Panc1 (cell line): ENCODE results near the gene ARHGAP31. TPM values are rescaled to one million over a fixed set of nuclear protein-coding genes. Genes with fewer than 3 reads are reported as not detected.

Experiments used
- ATAC-seq: fragments of 200-7000 bp; cut with Tn5 transposase; 2 replicates; pipeline ENCODE4 v1.9.1; 2020; ENCODE audit warnings: mild to moderate bottlenecking, moderate library complexity
- BruUV-seq: library from RNA; stranded (reverse); fragments of 400-500 nt; replicated peaks from 2 replicates; lab custom pipeline; 2021; lab: Mats Ljungman, UMichigan
- CTCF ChIA-PET: fragments of 300-600 bp; sonication (Branson Sonifier 250); formaldehyde crosslinking; loops from one replicate; lab custom pipeline; 2022; ENCODE audit warnings: antibody characterized with exemption; lab: Charles Lee
- POLR2A ChIA-PET: fragments of 300-600 bp; sonication (Branson Sonifier 250); formaldehyde crosslinking; loops from one replicate; lab custom pipeline; 2022; ENCODE audit warnings: antibody characterized with exemption; lab: Charles Lee
- DNase-seq: peaks from one replicate; pipeline ENCODE4 v3.0.0-alpha.2; 2010; ENCODE audit warnings: low read depth, low spot score
- H3K27ac ChIP-seq: 2 replicates; pipeline ENCODE4 v1.5.1; 2011; ENCODE audit warnings: mild to moderate bottlenecking, low read length, inconsistent platforms
- H3K27me3 ChIP-seq: fragments of 200-500 bp; sonication (Bioruptor generic); 2 replicates; pipeline ENCODE4 v1.6.0; 2014; ENCODE audit warnings: low read length, inconsistent platforms; ENCODE audit not compliant: control insufficient read depth, insufficient read depth
- H3K36me3 ChIP-seq: fragments of 200-500 bp; sonication (Bioruptor generic); 2 replicates; pipeline ENCODE4 v1.5.1; 2014; ENCODE audit warnings: inconsistent platforms, mild to moderate bottlenecking, low read length, moderate library complexity; ENCODE audit not compliant: control insufficient read depth, insufficient read depth
- H3K4me1 ChIP-seq: 2 replicates; pipeline ENCODE4 v1.5.1; 2011; ENCODE audit warnings: inconsistent platforms, mild to moderate bottlenecking, low read length, moderate library complexity; ENCODE audit not compliant: control insufficient read depth, insufficient read depth
- H3K4me3 ChIP-seq, 2 experiments: 2 replicates each; pipeline ENCODE4 v1.5.1; 2011 to 2012; ENCODE audit warnings: low read depth in 2 of 2, low read length in 2 of 2, mild to moderate bottlenecking in 2 of 2, inconsistent platforms in 1 of 2, moderate library complexity in 1 of 2
- H3K9me3 ChIP-seq: fragments of 200-500 bp; sonication (Bioruptor generic); 2 replicates; pipeline ENCODE4 v1.5.1; 2014; ENCODE audit warnings: low read depth, mild to moderate bottlenecking, inconsistent platforms, low read length, moderate library complexity; ENCODE audit not compliant: control insufficient read depth, insufficient read depth
- CTCF ChIP-seq: fragments of 450-650 bp; IDR thresholded peaks from 2 replicates; pipeline ENCODE4 v1.5.1; 2017; ENCODE audit warnings: mild to moderate bottlenecking
- POLR2AphosphoS5 ChIP-seq: IDR thresholded peaks from 2 replicates; pipeline ENCODE4 v1.6.1; 2012; ENCODE audit warnings: mild to moderate bottlenecking, low read depth, low read length, moderate library complexity
- REST ChIP-seq, 2 experiments: IDR thresholded peaks; 2 replicates each; pipeline ENCODE4 v1.6.1; 2011 to 2012; ENCODE audit warnings: low read depth in 2 of 2, control low read depth in 1 of 2, low read length in 1 of 2, mild to moderate bottlenecking in 1 of 2, moderate library complexity in 1 of 2; ENCODE audit not compliant: insufficient read depth in 1 of 2
- SIN3A ChIP-seq: IDR thresholded peaks from 2 replicates; pipeline ENCODE4 v1.6.1; 2012; ENCODE audit warnings: low read depth, mild to moderate bottlenecking, low read length, moderate library complexity, borderline replicate concordance; ENCODE audit not compliant: insufficient read depth
- TCF7L2 ChIP-seq: IDR thresholded peaks from 2 replicates; pipeline ENCODE4 v1.6.1; 2011; ENCODE audit warnings: mild to moderate bottlenecking, low read depth, low read length, inconsistent platforms
- in situ Hi-C: cut with HindIII; loops from 2 replicates; pipeline ENCODE4 v1.10.0; 2016; ENCODE audit warnings: low sequenced_read_pairs, low pct_unique_long_range_greater_than_20kb
- intact Hi-C: fragments of 100-400 bp; cut with micrococcal nuclease; formaldehyde crosslinking; loops from one replicate; pipeline ENCODE4 v1.10.0; 2022; ENCODE audit not compliant: unreplicated experiment
- total RNA-seq: library from RNA; stranded (reverse); gene quantifications from one replicate; pipeline ENCODE4 v1.2.1, GENCODE V29; 2021; ENCODE audit not compliant: unreplicated experiment

ARHGAP31 gene
- total RNA-seq, 1 experiment from 2014 or later, result 7.6 TPM

- peaks cover 4% of the 10 kb centered on the region; the same call in 1 of the 2 replicates for H3K9me3 ChIP-seq
- ChIA-PET POLR2A (no interaction called here), CTCF (no interaction called here)
- TF ChIP-seq REST (IDR thresholded peaks at IDR 0.05; ENCODE audit: insufficient read depth in 1 of 2, low read depth in 2 of 2, low read length in 1 of 2) (no peak), TCF7L2 (no peak), CTCF (no peak), SIN3A (no peak), POLR2AphosphoS5 (no peak)
- no peak overlapping the region for H3K27ac ChIP-seq
- H3K4me3 ChIP-seq, result no peak overlapping the region
- no TSS peak for BruUV-seq
- DNase-seq, result no peak
- no peaks in the 10 kb centered on the region; the same call in 1 of the 2 replicates for H3K27me3 ChIP-seq
- in situ Hi-C loops, result no loop called here
- H3K4me1 ChIP-seq, result peaks cover 8% of the 10 kb centered on the region
- no peaks in the 10 kb centered on the region for H3K36me3 ChIP-seq
- intact Hi-C loops, result no loop called here
- ATAC-seq, result no peak
These were observed 4.8 kb upstream of the ARHGAP31 start for GRCh38 chr3:119289404-119289770.

- Histone ChIP-seq H3K4me3 (no peak overlapping the region), H3K4me1 (peaks cover 8% of the 10 kb centered on the region), H3K27me3 (no peaks in the 10 kb centered on the region; the same call in 1 of the 2 replicates), H3K27ac (no peak overlapping the region), H3K9me3 (peaks cover 4% of the 10 kb centered on the region; the same call in 1 of the 2 replicates), H3K36me3 (no peaks in the 10 kb centered on the region)
- no peak for ATAC-seq
- DNase-seq, result no peak
- CTCF ChIA-PET, result interaction anchor here (0.6 kb wide), 1 partner anchor 266 kb away, joined by 3 read pairs; no protein-coding TSS in a partner anchor
- TF ChIP-seq REST (IDR thresholded peaks at IDR 0.05; ENCODE audit: insufficient read depth in 1 of 2, low read depth in 2 of 2, low read length in 1 of 2), result no peak
- no peak for TF ChIP-seq POLR2AphosphoS5
- TF ChIP-seq CTCF, result no peak
- TF ChIP-seq SIN3A, result no peak
- no peak for TF ChIP-seq TCF7L2
- in situ Hi-C loops (no loop called here), intact Hi-C loops (no loop called here)
- BruUV-seq, result no TSS peak
- POLR2A ChIA-PET, result no interaction called here
These were observed 3.6 kb upstream of the ARHGAP31 start for GRCh38 chr3:119290613-119291012.
